Caco-2 (cell line): ENCODE results near the gene ZNF678. TPM values are rescaled to one million over a fixed set of nuclear protein-coding genes. Genes with fewer than 3 reads are reported as not detected.

Experiments
- BruUV-seq: library from RNA; stranded (reverse); fragments of 400-500 nt; replicated peaks from 2 replicates; lab custom pipeline; 2021; lab: Mats Ljungman, UMichigan
- CTCF ChIA-PET: fragments of 300-600 bp; sonication (Branson Sonifier 250); formaldehyde crosslinking; loops from one replicate; lab custom pipeline; 2022; ENCODE audit warnings: antibody characterized with exemption; lab: Charles Lee
- POLR2A ChIA-PET: fragments of 300-600 bp; sonication (Branson Sonifier 250); formaldehyde crosslinking; loops from one replicate; lab custom pipeline; 2022; ENCODE audit warnings: antibody characterized with exemption; lab: Charles Lee
- DNase-seq, 2 experiments: peaks; one replicate each; pipeline versions ENCODE4 v3.0.0 to v3.0.0-alpha.2; 2020 to 2022
- H3K27me3 ChIP-seq: replicated peaks from 2 replicates; pipeline ENCODE4 v1.6.0; 2011; ENCODE audit warnings: low read length; ENCODE audit not compliant: control insufficient read depth, insufficient read depth
- H3K36me3 ChIP-seq: 2 replicates; pipeline ENCODE4 v1.5.1; 2011; ENCODE audit warnings: low read length; ENCODE audit not compliant: control insufficient read depth, insufficient read depth
- H3K4me1 ChIP-seq: fragments of 250-450 bp; sonication (Bioruptor Pico); 2 replicates; pipeline ENCODE4 v1.5.1; 2020; ENCODE audit warnings: mild to moderate bottlenecking
- H3K4me3 ChIP-seq: 2 replicates; pipeline ENCODE4 v1.5.1; 2011; ENCODE audit warnings: low read depth, mild to moderate bottlenecking, control low read depth, low read length
- H3K9me3 ChIP-seq: fragments of 250-450 bp; sonication (Bioruptor Pico); 2 replicates; pipeline ENCODE4 v1.5.1; 2020; ENCODE audit warnings: mild to moderate bottlenecking, moderate library complexity
- H3K27ac Mint-ChIP-seq: one replicate; pipeline ENCODE4 v1.8.0; 2022; ENCODE audit warnings: mixed read lengths; ENCODE audit not compliant: unreplicated experiment
- H3K27me3 Mint-ChIP-seq: one replicate; pipeline ENCODE4 v1.8.0; 2022; ENCODE audit warnings: mixed read lengths; ENCODE audit not compliant: insufficient read depth, unreplicated experiment
- H3K36me3 Mint-ChIP-seq: one replicate; pipeline ENCODE4 v1.8.0; 2022; ENCODE audit warnings: mild to moderate bottlenecking, mixed read lengths; ENCODE audit not compliant: insufficient read depth, unreplicated experiment
- H3K4me1 Mint-ChIP-seq: one replicate; pipeline ENCODE4 v1.8.0; 2022; ENCODE audit warnings: low read depth, mixed read lengths; ENCODE audit not compliant: unreplicated experiment
- H3K4me3 Mint-ChIP-seq: one replicate; pipeline ENCODE4 v1.8.0; 2022; ENCODE audit warnings: mild to moderate bottlenecking, moderate library complexity, mixed read lengths; ENCODE audit not compliant: unreplicated experiment
- H3K9me3 Mint-ChIP-seq: one replicate; pipeline ENCODE4 v1.8.0; 2022; ENCODE audit warnings: mixed read lengths; ENCODE audit not compliant: unreplicated experiment
- CTCF ChIP-seq, 2 experiments: fragments of 200-600 bp in 1 of 2; IDR thresholded peaks; 1 replicate in 1 of 2; 2 replicates in 1 of 2; pipeline versions ENCODE4 v1.5.1 to v1.8.0; 2011 to 2022; ENCODE audit warnings: antibody characterized with exemption in 1 of 2, control low read depth in 1 of 2, inconsistent platforms in 1 of 2, low read depth in 1 of 2, low read length in 1 of 2, mild to moderate bottlenecking in 1 of 2, moderate library complexity in 1 of 2; ENCODE audit not compliant: insufficient read depth in 1 of 2, severe bottlenecking in 1 of 2, unreplicated experiment in 1 of 2
- intact Hi-C: fragments of 100-400 bp; cut with micrococcal nuclease; formaldehyde crosslinking; loops from one replicate; pipeline ENCODE4 v1.10.0; 2022; ENCODE audit not compliant: unreplicated experiment
- total RNA-seq: library from RNA; stranded (reverse); gene quantifications from 2 replicates; pipeline ENCODE4 v1.2.3, GENCODE V29; 2022

The ZNF678 gene
- total RNA-seq, 1 experiment from 2014 or later = 10.7 TPM

GRCh38 chr1:227541129-227541528, 22.2 kb upstream of the ZNF678 start:
- no peak for TF ChIP-seq CTCF (IDR thresholded peaks at IDR 0.05; ENCODE audit: insufficient read depth in 1 of 2, low read depth in 1 of 2, low read length in 1 of 2, severe bottlenecking in 1 of 2, unreplicated experiment in 1 of 2)
- no TSS peak for BruUV-seq
- Mint-ChIP-seq H3K4me3 (no peak overlapping the region), H3K27ac (no peak overlapping the region), H3K36me3 (no peaks in the 10 kb centered on the region), H3K4me1 (no peaks in the 10 kb centered on the region), H3K9me3 (no peaks in the 10 kb centered on the region), H3K27me3 (no peaks in the 10 kb centered on the region)
- ChIA-PET POLR2A (no interaction called here), CTCF (no interaction called here)
- Histone ChIP-seq H3K27me3 (no peaks in the 10 kb centered on the region), H3K36me3 (no peaks in the 10 kb centered on the region), H3K4me1 (no peaks in the 10 kb centered on the region), H3K9me3 (no peaks in the 10 kb centered on the region), H3K4me3 (no peak overlapping the region)
- intact Hi-C loops = no loop called here
- DNase-seq = no peak

GRCh38 chr1:227541796-227542152, 21.6 kb upstream of the ZNF678 start:
- Mint-ChIP-seq H3K36me3 (no peaks in the 10 kb centered on the region), H3K9me3 (no peaks in the 10 kb centered on the region), H3K27ac (no peak overlapping the region), H3K4me1 (no peaks in the 10 kb centered on the region), H3K4me3 (no peak overlapping the region), H3K27me3 (no peaks in the 10 kb centered on the region)
- POLR2A ChIA-PET = no interaction called here
- intact Hi-C loops = no loop called here
- no TSS peak for BruUV-seq
- DNase-seq = no peak
- H3K4me3 ChIP-seq = no peak overlapping the region
- CTCF ChIA-PET = interaction anchor here (0.6 kb wide), 1 partner anchor 676 kb away, joined by 5 read pairs; no protein-coding TSS in a partner anchor
- H3K27me3 ChIP-seq = no peaks in the 10 kb centered on the region
- H3K9me3 ChIP-seq = no peaks in the 10 kb centered on the region
- TF ChIP-seq CTCF (IDR thresholded peaks at IDR 0.05; ENCODE audit: insufficient read depth in 1 of 2, low read depth in 1 of 2, low read length in 1 of 2, severe bottlenecking in 1 of 2, unreplicated experiment in 1 of 2) = no peak
- no peaks in the 10 kb centered on the region for H3K4me1 ChIP-seq
- no peaks in the 10 kb centered on the region for H3K36me3 ChIP-seq

GRCh38 chr1:227542153-227543120, 20.9 kb upstream of the ZNF678 start:
- no peak overlapping the region for H3K27ac Mint-ChIP-seq

More at GRCh38 chr1:227542153-227543120, 20.9 kb upstream of the ZNF678 start:
- Mint-ChIP-seq H3K4me1 (no peaks in the 10 kb centered on the region), H3K9me3 (no peaks in the 10 kb centered on the region), H3K36me3 (no peaks in the 10 kb centered on the region), H3K27me3 (no peaks in the 10 kb centered on the region), H3K4me3 (no peak overlapping the region)
- Histone ChIP-seq H3K4me1 (no peaks in the 10 kb centered on the region), H3K27me3 (no peaks in the 10 kb centered on the region), H3K4me3 (no peak overlapping the region), H3K36me3 (no peaks in the 10 kb centered on the region), H3K9me3 (no peaks in the 10 kb centered on the region)
- CTCF ChIA-PET = interaction anchor here (0.6 kb wide), 1 partner anchor 676 kb away, joined by 5 read pairs; no protein-coding TSS in a partner anchor
- TF ChIP-seq CTCF (IDR thresholded peaks at IDR 0.05; ENCODE audit: insufficient read depth in 1 of 2, low read depth in 1 of 2, low read length in 1 of 2, severe bottlenecking in 1 of 2, unreplicated experiment in 1 of 2) = peak in 1 of 2 experiments; percentile 34
- intact Hi-C loops = no loop called here
- no TSS peak for BruUV-seq
- POLR2A ChIA-PET = no interaction called here
- no peak for DNase-seq
